ENCODE data around the gene FSTL3. TPM values are rescaled to one million over a fixed set of nuclear protein-coding genes. Genes with fewer than 3 reads are reported as not detected.

Gene FSTL3
- total and polyA plus RNA-seq, 2 of the 13 experiments (the other 11 are each of a cell fraction or from before 2014, with no cell fraction given), result 13.5 to 15.6 TPM

DNA sequence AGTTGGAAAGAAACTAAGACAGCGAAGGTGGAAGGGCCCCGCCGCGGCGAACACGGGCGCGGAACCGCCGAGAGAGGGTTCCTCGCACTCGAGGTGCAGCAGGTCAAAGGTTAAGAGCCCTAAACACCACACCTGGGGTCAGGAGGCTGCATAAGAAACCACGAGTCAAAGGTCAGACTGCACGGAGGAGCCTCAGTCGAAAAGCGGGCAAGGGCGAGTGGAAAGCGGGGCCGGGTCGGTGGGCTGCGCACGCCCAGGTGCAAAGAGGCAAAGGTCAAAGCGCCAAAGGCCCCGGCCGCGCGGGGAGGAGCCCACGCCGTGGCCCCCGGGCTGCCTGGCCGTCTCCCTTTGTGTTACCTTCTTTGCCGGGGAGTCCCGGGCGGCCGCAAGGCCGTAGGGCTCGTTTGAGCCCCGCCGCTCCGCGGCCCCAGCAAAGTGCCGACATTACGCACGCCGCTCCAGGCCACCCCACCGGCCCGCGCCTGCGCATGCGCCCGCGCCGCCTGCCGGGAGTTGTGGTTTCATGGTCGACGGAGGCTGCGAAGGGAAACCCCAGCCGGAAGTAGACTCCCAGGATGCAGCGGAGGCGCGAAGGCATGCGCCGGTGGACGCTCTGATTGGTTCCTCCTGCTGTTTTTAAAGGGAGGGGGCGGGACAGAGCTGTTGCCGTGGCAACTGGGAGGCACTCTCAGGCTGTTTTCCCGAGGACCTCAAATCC is 43.0 kb upstream of the FSTL3 start, which contains the start of gene POLRMT (continued):
- TF ChIP-seq, protein P1, sequence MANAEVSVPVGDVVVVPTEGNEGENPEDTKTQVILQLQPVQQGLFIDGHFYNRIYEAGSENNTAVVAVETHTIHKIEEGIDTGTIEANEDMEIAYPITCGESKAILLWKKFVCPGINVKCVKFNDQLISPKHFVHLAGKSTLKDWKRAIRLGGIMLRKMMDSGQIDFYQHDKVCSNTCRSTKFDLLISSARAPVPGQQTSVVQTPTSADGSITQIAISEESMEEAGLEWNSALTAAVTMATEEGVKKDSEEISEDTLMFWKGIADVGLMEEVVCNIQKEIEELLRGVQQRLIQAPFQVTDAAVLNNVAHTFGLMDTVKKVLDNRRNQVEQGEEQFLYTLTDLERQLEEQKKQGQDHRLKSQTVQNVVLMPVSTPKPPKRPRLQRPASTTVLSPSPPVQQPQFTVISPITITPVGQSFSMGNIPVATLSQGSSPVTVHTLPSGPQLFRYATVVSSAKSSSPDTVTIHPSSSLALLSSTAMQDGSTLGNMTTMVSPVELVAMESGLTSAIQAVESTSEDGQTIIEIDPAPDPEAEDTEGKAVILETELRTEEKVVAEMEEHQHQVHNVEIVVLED (CRISPR knock-in tag; IDR thresholded peaks at IDR 0.05; ENCODE audit: borderline replicate concordance), result peak; percentile 81; the same call in 1 of the 2 replicates
- TF ChIP-seq, protein P2, sequence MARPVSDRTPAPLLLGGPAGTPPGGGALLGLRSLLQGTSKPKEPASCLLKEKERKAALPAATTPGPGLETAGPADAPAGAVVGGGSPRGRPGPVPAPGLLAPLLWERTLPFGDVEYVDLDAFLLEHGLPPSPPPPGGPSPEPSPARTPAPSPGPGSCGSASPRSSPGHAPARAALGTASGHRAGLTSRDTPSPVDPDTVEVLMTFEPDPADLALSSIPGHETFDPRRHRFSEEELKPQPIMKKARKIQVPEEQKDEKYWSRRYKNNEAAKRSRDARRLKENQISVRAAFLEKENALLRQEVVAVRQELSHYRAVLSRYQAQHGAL (CRISPR knock-in tag; IDR thresholded peaks at IDR 0.05; ENCODE audit: not compliant biosample characterization), result no peak
- TF ChIP-seq JUNB (CRISPR knock-in tag; IDR thresholded peaks at IDR 0.05; ENCODE audit: borderline replicate concordance) (no peak), ZNF672 (CRISPR knock-in tag; IDR thresholded peaks at IDR 0.05) (no peak), ZNF101 (CRISPR knock-in tag; IDR thresholded peaks at IDR 0.05; ENCODE audit: borderline replicate concordance, low read depth) (no peak), SRSF1 (optimal IDR thresholded peaks at IDR 0.05; ENCODE audit: low read depth, low read length) (no peak), ZMYM3 (CRISPR knock-in tag; IDR thresholded peaks at IDR 0.05) (no peak)
- TF ChIP-seq, protein P3, sequence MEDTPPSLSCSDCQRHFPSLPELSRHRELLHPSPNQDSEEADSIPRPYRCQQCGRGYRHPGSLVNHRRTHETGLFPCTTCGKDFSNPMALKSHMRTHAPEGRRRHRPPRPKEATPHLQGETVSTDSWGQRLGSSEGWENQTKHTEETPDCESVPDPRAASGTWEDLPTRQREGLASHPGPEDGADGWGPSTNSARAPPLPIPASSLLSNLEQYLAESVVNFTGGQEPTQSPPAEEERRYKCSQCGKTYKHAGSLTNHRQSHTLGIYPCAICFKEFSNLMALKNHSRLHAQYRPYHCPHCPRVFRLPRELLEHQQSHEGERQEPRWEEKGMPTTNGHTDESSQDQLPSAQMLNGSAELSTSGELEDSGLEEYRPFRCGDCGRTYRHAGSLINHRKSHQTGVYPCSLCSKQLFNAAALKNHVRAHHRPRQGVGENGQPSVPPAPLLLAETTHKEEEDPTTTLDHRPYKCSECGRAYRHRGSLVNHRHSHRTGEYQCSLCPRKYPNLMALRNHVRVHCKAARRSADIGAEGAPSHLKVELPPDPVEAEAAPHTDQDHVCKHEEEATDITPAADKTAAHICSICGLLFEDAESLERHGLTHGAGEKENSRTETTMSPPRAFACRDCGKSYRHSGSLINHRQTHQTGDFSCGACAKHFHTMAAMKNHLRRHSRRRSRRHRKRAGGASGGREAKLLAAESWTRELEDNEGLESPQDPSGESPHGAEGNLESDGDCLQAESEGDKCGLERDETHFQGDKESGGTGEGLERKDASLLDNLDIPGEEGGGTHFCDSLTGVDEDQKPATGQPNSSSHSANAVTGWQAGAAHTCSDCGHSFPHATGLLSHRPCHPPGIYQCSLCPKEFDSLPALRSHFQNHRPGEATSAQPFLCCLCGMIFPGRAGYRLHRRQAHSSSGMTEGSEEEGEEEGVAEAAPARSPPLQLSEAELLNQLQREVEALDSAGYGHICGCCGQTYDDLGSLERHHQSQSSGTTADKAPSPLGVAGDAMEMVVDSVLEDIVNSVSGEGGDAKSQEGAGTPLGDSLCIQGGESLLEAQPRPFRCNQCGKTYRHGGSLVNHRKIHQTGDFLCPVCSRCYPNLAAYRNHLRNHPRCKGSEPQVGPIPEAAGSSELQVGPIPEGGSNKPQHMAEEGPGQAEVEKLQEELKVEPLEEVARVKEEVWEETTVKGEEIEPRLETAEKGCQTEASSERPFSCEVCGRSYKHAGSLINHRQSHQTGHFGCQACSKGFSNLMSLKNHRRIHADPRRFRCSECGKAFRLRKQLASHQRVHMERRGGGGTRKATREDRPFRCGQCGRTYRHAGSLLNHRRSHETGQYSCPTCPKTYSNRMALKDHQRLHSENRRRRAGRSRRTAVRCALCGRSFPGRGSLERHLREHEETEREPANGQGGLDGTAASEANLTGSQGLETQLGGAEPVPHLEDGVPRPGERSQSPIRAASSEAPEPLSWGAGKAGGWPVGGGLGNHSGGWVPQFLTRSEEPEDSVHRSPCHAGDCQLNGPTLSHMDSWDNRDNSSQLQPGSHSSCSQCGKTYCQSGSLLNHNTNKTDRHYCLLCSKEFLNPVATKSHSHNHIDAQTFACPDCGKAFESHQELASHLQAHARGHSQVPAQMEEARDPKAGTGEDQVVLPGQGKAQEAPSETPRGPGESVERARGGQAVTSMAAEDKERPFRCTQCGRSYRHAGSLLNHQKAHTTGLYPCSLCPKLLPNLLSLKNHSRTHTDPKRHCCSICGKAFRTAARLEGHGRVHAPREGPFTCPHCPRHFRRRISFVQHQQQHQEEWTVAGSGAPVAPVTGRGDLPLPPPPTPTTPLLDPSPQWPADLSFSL (CRISPR knock-in tag; IDR thresholded peaks at IDR 0.05), result no peak
- TF ChIP-seq, protein P4, sequence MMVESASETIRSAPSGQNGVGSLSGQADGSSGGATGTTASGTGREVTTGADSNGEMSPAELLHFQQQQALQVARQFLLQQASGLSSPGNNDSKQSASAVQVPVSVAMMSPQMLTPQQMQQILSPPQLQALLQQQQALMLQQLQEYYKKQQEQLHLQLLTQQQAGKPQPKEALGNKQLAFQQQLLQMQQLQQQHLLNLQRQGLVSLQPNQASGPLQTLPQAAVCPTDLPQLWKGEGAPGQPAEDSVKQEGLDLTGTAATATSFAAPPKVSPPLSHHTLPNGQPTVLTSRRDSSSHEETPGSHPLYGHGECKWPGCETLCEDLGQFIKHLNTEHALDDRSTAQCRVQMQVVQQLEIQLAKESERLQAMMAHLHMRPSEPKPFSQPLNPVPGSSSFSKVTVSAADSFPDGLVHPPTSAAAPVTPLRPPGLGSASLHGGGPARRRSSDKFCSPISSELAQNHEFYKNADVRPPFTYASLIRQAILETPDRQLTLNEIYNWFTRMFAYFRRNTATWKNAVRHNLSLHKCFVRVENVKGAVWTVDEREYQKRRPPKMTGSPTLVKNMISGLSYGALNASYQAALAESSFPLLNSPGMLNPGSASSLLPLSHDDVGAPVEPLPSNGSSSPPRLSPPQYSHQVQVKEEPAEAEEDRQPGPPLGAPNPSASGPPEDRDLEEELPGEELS (CRISPR knock-in tag; IDR thresholded peaks at IDR 0.05), result no peak
- TF ChIP-seq, protein P5, sequence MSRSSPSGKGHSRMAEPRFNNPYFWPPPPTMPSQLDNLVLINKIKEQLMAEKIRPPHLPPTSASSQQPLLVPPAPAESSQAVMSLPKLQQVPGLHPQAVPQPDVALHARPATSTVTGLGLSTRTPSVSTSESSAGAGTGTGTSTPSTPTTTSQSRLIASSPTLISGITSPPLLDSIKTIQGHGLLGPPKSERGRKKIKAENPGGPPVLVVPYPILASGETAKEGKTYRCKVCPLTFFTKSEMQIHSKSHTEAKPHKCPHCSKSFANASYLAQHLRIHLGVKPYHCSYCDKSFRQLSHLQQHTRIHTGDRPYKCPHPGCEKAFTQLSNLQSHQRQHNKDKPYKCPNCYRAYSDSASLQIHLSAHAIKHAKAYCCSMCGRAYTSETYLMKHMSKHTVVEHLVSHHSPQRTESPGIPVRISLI (CRISPR knock-in tag; IDR thresholded peaks at IDR 0.05; ENCODE audit: borderline replicate concordance), result no peak
- TF ChIP-seq, protein P6, sequence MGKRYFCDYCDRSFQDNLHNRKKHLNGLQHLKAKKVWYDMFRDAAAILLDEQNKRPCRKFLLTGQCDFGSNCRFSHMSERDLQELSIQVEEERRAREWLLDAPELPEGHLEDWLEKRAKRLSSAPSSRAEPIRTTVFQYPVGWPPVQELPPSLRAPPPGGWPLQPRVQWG (CRISPR knock-in tag; IDR thresholded peaks at IDR 0.05; ENCODE audit: borderline replicate concordance, low read depth), result no peak
- TF ChIP-seq, protein P7, sequence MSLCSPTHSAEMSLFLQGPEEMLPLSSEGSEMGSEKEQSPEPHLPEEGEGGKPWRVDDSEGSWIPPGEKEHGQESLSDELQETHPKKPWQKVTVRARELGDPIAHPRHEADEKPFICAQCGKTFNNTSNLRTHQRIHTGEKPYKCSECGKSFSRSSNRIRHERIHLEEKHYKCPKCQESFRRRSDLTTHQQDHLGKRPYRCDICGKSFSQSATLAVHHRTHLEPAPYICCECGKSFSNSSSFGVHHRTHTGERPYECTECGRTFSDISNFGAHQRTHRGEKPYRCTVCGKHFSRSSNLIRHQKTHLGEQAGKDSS (CRISPR knock-in tag; IDR thresholded peaks at IDR 0.05; ENCODE audit: borderline replicate concordance, low read depth), result no peak

Measured in HepG2 (cell line).